GM12891 (cell line): ENCODE data around the gene COQ6. TPM values are rescaled to one million over a fixed set of nuclear protein-coding genes. Genes with fewer than 3 reads are reported as not detected.
"Not testable (repeated sequence)": the region's sequence is repeated elsewhere in the genome, so short reads cannot be mapped to it uniquely, and the experiment has no call there.

Experiments used
- DNase-seq: peaks from one replicate; pipeline ENCODE4 v3.0.0; 2011; ENCODE audit warnings: low spot score; ENCODE audit not compliant: insufficient read length
- FAIRE-seq: peaks from 2 replicates; lab custom pipeline; 2011; peaks lifted over from hg19 to GRCh38; lab: Jason Lieb, UNC
- PAX5 ChIP-seq: IDR thresholded peaks from 2 replicates; pipeline ENCODE4 v1.6.1; 2011; ENCODE audit warnings: low read length, moderate library complexity, mild to moderate bottlenecking; ENCODE audit not compliant: insufficient read depth, severe bottlenecking
- POLR2A ChIP-seq: IDR thresholded peaks from 2 replicates; pipeline ENCODE4 v1.6.1; 2011; ENCODE audit warnings: low read depth, low read length, control low read depth
- POLR2AphosphoS5 ChIP-seq: IDR thresholded peaks from 2 replicates; pipeline ENCODE4 v1.6.1; 2011; ENCODE audit warnings: low read depth, low read length, control low read depth
- POU2F2 ChIP-seq: IDR thresholded peaks from 2 replicates; pipeline ENCODE4 v1.6.1; 2011; ENCODE audit warnings: low read depth, mild to moderate bottlenecking, control low read depth, low read length, moderate library complexity
- SPI1 ChIP-seq: IDR thresholded peaks from 2 replicates; pipeline ENCODE4 v1.6.1; 2011; ENCODE audit warnings: low read depth, low read length, control low read depth
- TAF1 ChIP-seq: IDR thresholded peaks from 2 replicates; pipeline ENCODE4 v1.6.1; 2011; ENCODE audit warnings: low read depth, low read length, control low read depth
- polyA plus RNA-seq: library from polyadenylated mRNA; unstranded; fragments of >200 nt; gene quantifications from one replicate; pipeline ENCODE4 v1.2.1, GENCODE V29; 2012; ENCODE audit warnings: low read depth, missing spikeins, inconsistent platforms; ENCODE audit not compliant: missing spikeins

Gene COQ6
- 15.1 TPM for polyA plus RNA-seq

- FAIRE-seq (peak; percentile 98), DNase-seq (peak; percentile 84)
- peak; percentile 27; the same call in 1 of the 2 replicates for TF ChIP-seq POU2F2
- no peak for TF ChIP-seq SPI1
- TF ChIP-seq TAF1, result peak; percentile 68; the same call in 1 of the 2 replicates
- no peak for TF ChIP-seq PAX5
- peak; percentile 93 for TF ChIP-seq POLR2AphosphoS5
- TF ChIP-seq POLR2A, result peak; percentile 95
Observed at GRCh38 chr14:73949752-73950734, at the start of gene COQ6, which contains the start of gene FAM161B. TSS of gene COQ6 (plus strand) at chr14:73950302. CDS start at chr14:73950333, 31 bp downstream. TSS of gene FAM161B (minus strand) at chr14:73950094. CDS start at chr14:73950026, 68 bp downstream.

GRCh38 chr14:73903028-73903427 lies 47.1 kb upstream of the COQ6 start:
- TF ChIP-seq POLR2A, result no peak
- no peak for DNase-seq
- FAIRE-seq, result no peak

GRCh38 chr14:73909681-73910080 lies 40.4 kb upstream of the COQ6 start:
- DNase-seq (no peak), FAIRE-seq (no peak)
- no peak for TF ChIP-seq TAF1
- TF ChIP-seq POLR2A, result no peak
- TF ChIP-seq SPI1, result no peak
- TF ChIP-seq PAX5, result no peak
- TF ChIP-seq POU2F2, result no peak
- TF ChIP-seq POLR2AphosphoS5, result no peak

- DNase-seq, result no peak
- TF ChIP-seq POLR2AphosphoS5 (no peak), PAX5 (no peak)
- no peak for FAIRE-seq
Observed at GRCh38 chr14:73913256-73913655, 36.8 kb upstream of the COQ6 start.

GRCh38 chr14:73916324-73916723 lies 33.8 kb upstream of the COQ6 start:
- FAIRE-seq (no peak), DNase-seq (no peak)
- no peak for TF ChIP-seq POLR2A
- no peak for TF ChIP-seq POU2F2
- no peak for TF ChIP-seq SPI1

GRCh38 chr14:73919457-73919856 lies 30.6 kb upstream of the COQ6 start:
- FAIRE-seq, DNase-seq: not testable (repeated sequence)

- FAIRE-seq (no peak), DNase-seq (no peak)
- TF ChIP-seq TAF1, result no peak
- TF ChIP-seq POLR2AphosphoS5, result no peak
- TF ChIP-seq SPI1, result no peak
Observed at GRCh38 chr14:73924337-73924736, 25.8 kb upstream of the COQ6 start.

GRCh38 chr14:73935666-73936065 lies 14.4 kb upstream of the COQ6 start:
- FAIRE-seq (no peak), DNase-seq (no peak)
- TF ChIP-seq SPI1 (no peak), POU2F2 (no peak), PAX5 (no peak), POLR2AphosphoS5 (no peak), POLR2A (no peak), TAF1 (no peak)

- no peak for FAIRE-seq
- no peak for DNase-seq
- TF ChIP-seq SPI1 (no peak), POU2F2 (no peak), PAX5 (no peak), TAF1 (no peak), POLR2A (no peak), POLR2AphosphoS5 (no peak)
Observed at GRCh38 chr14:73936548-73936947, 13.6 kb upstream of the COQ6 start.

- FAIRE-seq (no peak), DNase-seq (no peak)
- TF ChIP-seq POLR2AphosphoS5 (no peak), POU2F2 (no peak), SPI1 (no peak), TAF1 (no peak), PAX5 (no peak), POLR2A (no peak)
Observed at GRCh38 chr14:73937012-73937411, 13.1 kb upstream of the COQ6 start.
